Stimulated activated naive B cell treated with anti-CD40 and anti-IgM and Interleukin-4, amounts not matched to agents 10 μg/mL and 1 μg/mL and 100 μg/mL, for 72 hours (primary cell): ENCODE measurements around the gene PHF1.

ENCODE experiments used
- ATAC-seq, 2 donors: fragments of 150-1000 bp; cut with Tn5 transposase; replicated peaks; 2 replicates each; pipeline ENCODE4 v1.10.0; 2021; ENCODE audit warnings: moderate library complexity in 1 of 2
- DNase-seq: peaks from one replicate; pipeline ENCODE4 v3.0.0; 2021
- H3K27ac Mint-ChIP-seq: one replicate; pipeline ENCODE4 v1.8.0; 2022; ENCODE audit warnings: mild to moderate bottlenecking, mixed read lengths
- H3K27me3 Mint-ChIP-seq, 2 donors: one replicate each; pipeline ENCODE4 v1.8.0; 2022; ENCODE audit warnings: mixed read lengths in 2 of 2
- H3K36me3 Mint-ChIP-seq, 2 donors: one replicate each; pipeline ENCODE4 v1.8.0; 2022; ENCODE audit warnings: mixed read lengths in 2 of 2, mild to moderate bottlenecking in 1 of 2
- H3K4me1 Mint-ChIP-seq, 2 donors: one replicate each; pipeline ENCODE4 v1.8.0; 2022; ENCODE audit warnings: mixed read lengths in 2 of 2, mild to moderate bottlenecking in 1 of 2
- H3K4me3 Mint-ChIP-seq, 2 donors: one replicate each; pipeline ENCODE4 v1.8.0; 2022; ENCODE audit warnings: mild to moderate bottlenecking in 2 of 2, mixed read lengths in 2 of 2, moderate library complexity in 1 of 2
- H3K9me3 Mint-ChIP-seq, 2 donors: one replicate each; pipeline ENCODE4 v1.8.0; 2022; ENCODE audit warnings: mixed read lengths in 2 of 2, mild to moderate bottlenecking in 1 of 2

PHF1 gene

GRCh38 chr6:33456156-33456555, 45.3 kb downstream of the PHF1 start:
- H3K4me1 Mint-ChIP-seq: peaks cover 23 to 46% of the 10 kb centered on the region in 2 donors
- DNase-seq (no peak), ATAC-seq (no peak)
- H3K27ac Mint-ChIP-seq: no peak overlapping the region
- peaks cover 18 to 28% of the 10 kb centered on the region in 2 donors for H3K36me3 Mint-ChIP-seq
- no peak overlapping the region for H3K4me3 Mint-ChIP-seq
- no peaks in the 10 kb centered on the region for H3K27me3 Mint-ChIP-seq
- H3K9me3 Mint-ChIP-seq: no peaks in the 10 kb centered on the region

GRCh38 chr6:33458676-33459075, 47.9 kb downstream of the PHF1 start:
- H3K36me3 Mint-ChIP-seq: peaks cover 16 to 24% of the 10 kb centered on the region in 2 donors
- peaks cover 0 to 3% of the 10 kb centered on the region in 2 donors for H3K27me3 Mint-ChIP-seq
- no peak overlapping the region for H3K27ac Mint-ChIP-seq
- no peak for ATAC-seq
- no peak for DNase-seq
- H3K4me3 Mint-ChIP-seq: no peak overlapping the region
- peaks cover 13 to 28% of the 10 kb centered on the region in 2 donors for H3K4me1 Mint-ChIP-seq
- H3K9me3 Mint-ChIP-seq: no peaks in the 10 kb centered on the region

GRCh38 chr6:33459226-33459625, 48.4 kb downstream of the PHF1 start:
- no peak overlapping the region for H3K27ac Mint-ChIP-seq
- no peaks in the 10 kb centered on the region for H3K9me3 Mint-ChIP-seq
- no peak for ATAC-seq
- no peak overlapping the region for H3K4me3 Mint-ChIP-seq
- H3K36me3 Mint-ChIP-seq: peaks cover 16 to 24% of the 10 kb centered on the region in 2 donors
- peaks cover 12 to 23% of the 10 kb centered on the region in 2 donors for H3K4me1 Mint-ChIP-seq
- DNase-seq: no peak
- H3K27me3 Mint-ChIP-seq: peaks cover 0 to 5% of the 10 kb centered on the region in 2 donors
